Hepatocyte (in vitro differentiated cells): Measurements from ENCODE around the gene BICDL1. TPM values are rescaled to one million over a fixed set of nuclear protein-coding genes. Genes with fewer than 3 reads are reported as not detected.
"Not testable (repeated sequence)": the region's sequence is repeated elsewhere in the genome, so short reads cannot be mapped to it uniquely, and the experiment has no call there.

Experiments used
- DNase-seq: peaks from one replicate; pipeline ENCODE4 v3.0.0-alpha.2; 2016; ENCODE audit warnings: low spot score
- H2AFZ ChIP-seq: fragments of 200-600 bp; sonication (generic); 2 replicates; pipeline ENCODE4 v1.6.0; 2016; ENCODE audit warnings: antibody characterized with exemption, mild to moderate bottlenecking
- H3K27ac ChIP-seq: fragments of 200-600 bp; sonication (generic); 2 replicates; pipeline ENCODE4 v1.5.1; 2016; ENCODE audit warnings: mild to moderate bottlenecking
- H3K27me3 ChIP-seq: fragments of 200-600 bp; sonication (generic); 2 replicates; pipeline ENCODE4 v1.6.1; 2016
- H3K36me3 ChIP-seq: fragments of 200-600 bp; sonication (generic); replicated peaks from 2 replicates; pipeline ENCODE4 v1.5.1; 2016; ENCODE audit warnings: low read depth; ENCODE audit not compliant: insufficient read depth
- H3K4me1 ChIP-seq: fragments of 200-600 bp; sonication (generic); 2 replicates; pipeline ENCODE4 v1.5.1; 2016; ENCODE audit warnings: mild to moderate bottlenecking, moderate library complexity; ENCODE audit not compliant: insufficient read depth
- H3K4me2 ChIP-seq: fragments of 200-600 bp; sonication (generic); 2 replicates; pipeline ENCODE4 v1.6.0; 2016
- H3K4me3 ChIP-seq: fragments of 200-600 bp; sonication (generic); 2 replicates; pipeline ENCODE4 v1.5.1; 2016; ENCODE audit warnings: mild to moderate bottlenecking
- H3K79me2 ChIP-seq: fragments of 200-600 bp; sonication (generic); 2 replicates; pipeline ENCODE4 v1.6.0; 2017; ENCODE audit warnings: mild to moderate bottlenecking
- H3K9me2 ChIP-seq: fragments of 200-600 bp; sonication (generic); replicated peaks from 2 replicates; pipeline ENCODE4 v1.6.0; 2017; ENCODE audit warnings: mild to moderate bottlenecking; ENCODE audit not compliant: insufficient read depth
- H3K9me3 ChIP-seq: fragments of 200-600 bp; sonication (generic); 2 replicates; pipeline ENCODE4 v1.5.1; 2016; ENCODE audit warnings: low read depth, mild to moderate bottlenecking
- H4K20me1 ChIP-seq: fragments of 200-600 bp; sonication (generic); 2 replicates; pipeline ENCODE4 v1.6.0; 2016; ENCODE audit warnings: mild to moderate bottlenecking; ENCODE audit not compliant: insufficient read depth, poor library complexity, severe bottlenecking
- EZH2 ChIP-seq: fragments of 200-600 bp; sonication (generic); IDR thresholded peaks from 2 replicates; pipeline ENCODE4 v1.6.1; 2016; ENCODE audit warnings: antibody characterized with exemption, mild to moderate bottlenecking, borderline replicate concordance
- EZH2phosphoT487 ChIP-seq: fragments of 200-600 bp; sonication (generic); IDR thresholded peaks from one replicate; pipeline ENCODE4 v1.6.1; 2018; ENCODE audit warnings: antibody characterized with exemption, mild to moderate bottlenecking, low read depth, moderate library complexity; ENCODE audit not compliant: unreplicated experiment, severe bottlenecking
- WGBS: methylation state at CpG from one replicate; pipeline ENCODE4 v1.1.6; 2016; ENCODE audit warnings: low lambda C conversion rate; ENCODE audit errors: missing lambda C conversion rate; 5-methylcytosine and 5-hydroxymethylcytosine counted together
- polyA plus RNA-seq: library from polyadenylated mRNA; unstranded; fragments of >200 nt; fragmentation: Nextera tagmentation; extraction: Ambion mirVana; gene quantifications from 2 replicates; pipeline ENCODE4 v1.2.1, GENCODE V29; 2016
- total RNA-seq: library from RNA; depleted of rRNA; stranded (reverse); fragments of >200 nt; gene quantifications from 2 replicates; pipeline ENCODE4 v1.2.3, GENCODE V29; 2014
- TF ChIP-seq, protein P1 (sequence below): fragments of 200-600 bp; sonication (generic); IDR thresholded peaks from 2 replicates; pipeline ENCODE4 v1.5.1; 2016; ENCODE audit warnings: antibody characterized with exemption, mild to moderate bottlenecking; ENCODE audit not compliant: poor library complexity

Gene BICDL1
- total and polyA plus RNA-seq, 2 experiments from 2014 or later = 10.6 to 21.9 TPM

GRCh38 chr12:120037851-120038250, 48.8 kb downstream of the BICDL1 start:
- no peaks in the 10 kb centered on the region for H3K4me1 ChIP-seq
- H3K9me3 ChIP-seq = no peaks in the 10 kb centered on the region
- no peaks in the 10 kb centered on the region for H3K27me3 ChIP-seq
- H3K4me2 ChIP-seq = no peak overlapping the region
- DNase-seq = no peak
- H2AFZ ChIP-seq = no peak overlapping the region
- H3K79me2 ChIP-seq = no peaks in the 10 kb centered on the region
- 80% methylated on average over 2 of the region's 2 CpGs for WGBS
- TF ChIP-seq EZH2 = no peak
- TF ChIP-seq, protein P1, sequence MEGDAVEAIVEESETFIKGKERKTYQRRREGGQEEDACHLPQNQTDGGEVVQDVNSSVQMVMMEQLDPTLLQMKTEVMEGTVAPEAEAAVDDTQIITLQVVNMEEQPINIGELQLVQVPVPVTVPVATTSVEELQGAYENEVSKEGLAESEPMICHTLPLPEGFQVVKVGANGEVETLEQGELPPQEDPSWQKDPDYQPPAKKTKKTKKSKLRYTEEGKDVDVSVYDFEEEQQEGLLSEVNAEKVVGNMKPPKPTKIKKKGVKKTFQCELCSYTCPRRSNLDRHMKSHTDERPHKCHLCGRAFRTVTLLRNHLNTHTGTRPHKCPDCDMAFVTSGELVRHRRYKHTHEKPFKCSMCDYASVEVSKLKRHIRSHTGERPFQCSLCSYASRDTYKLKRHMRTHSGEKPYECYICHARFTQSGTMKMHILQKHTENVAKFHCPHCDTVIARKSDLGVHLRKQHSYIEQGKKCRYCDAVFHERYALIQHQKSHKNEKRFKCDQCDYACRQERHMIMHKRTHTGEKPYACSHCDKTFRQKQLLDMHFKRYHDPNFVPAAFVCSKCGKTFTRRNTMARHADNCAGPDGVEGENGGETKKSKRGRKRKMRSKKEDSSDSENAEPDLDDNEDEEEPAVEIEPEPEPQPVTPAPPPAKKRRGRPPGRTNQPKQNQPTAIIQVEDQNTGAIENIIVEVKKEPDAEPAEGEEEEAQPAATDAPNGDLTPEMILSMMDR = no peak
- TF ChIP-seq EZH2phosphoT487 = no peak
- H3K4me3 ChIP-seq = no peak overlapping the region
- H3K36me3 ChIP-seq = no peaks in the 10 kb centered on the region
- no peak overlapping the region for H3K27ac ChIP-seq
- H3K9me2 ChIP-seq = no peaks in the 10 kb centered on the region
- no peaks in the 10 kb centered on the region for H4K20me1 ChIP-seq

GRCh38 chr12:120039711-120040110, 50.7 kb downstream of the BICDL1 start:
- Histone ChIP-seq H3K4me2 (no peak overlapping the region), H4K20me1 (no peaks in the 10 kb centered on the region), H2AFZ (no peak overlapping the region), H3K4me3 (no peak overlapping the region), H3K9me3 (no peaks in the 10 kb centered on the region), H3K4me1 (no peaks in the 10 kb centered on the region), H3K9me2 (no peaks in the 10 kb centered on the region), H3K36me3 (no peaks in the 10 kb centered on the region), H3K79me2 (no peaks in the 10 kb centered on the region), H3K27me3 (no peaks in the 10 kb centered on the region), H3K27ac (no peak overlapping the region)
- WGBS = 89% methylated on average over 3 of the region's 3 CpGs
- TF ChIP-seq, protein P1 = no peak
- no peak for TF ChIP-seq EZH2phosphoT487
- no peak for DNase-seq

DNA sequence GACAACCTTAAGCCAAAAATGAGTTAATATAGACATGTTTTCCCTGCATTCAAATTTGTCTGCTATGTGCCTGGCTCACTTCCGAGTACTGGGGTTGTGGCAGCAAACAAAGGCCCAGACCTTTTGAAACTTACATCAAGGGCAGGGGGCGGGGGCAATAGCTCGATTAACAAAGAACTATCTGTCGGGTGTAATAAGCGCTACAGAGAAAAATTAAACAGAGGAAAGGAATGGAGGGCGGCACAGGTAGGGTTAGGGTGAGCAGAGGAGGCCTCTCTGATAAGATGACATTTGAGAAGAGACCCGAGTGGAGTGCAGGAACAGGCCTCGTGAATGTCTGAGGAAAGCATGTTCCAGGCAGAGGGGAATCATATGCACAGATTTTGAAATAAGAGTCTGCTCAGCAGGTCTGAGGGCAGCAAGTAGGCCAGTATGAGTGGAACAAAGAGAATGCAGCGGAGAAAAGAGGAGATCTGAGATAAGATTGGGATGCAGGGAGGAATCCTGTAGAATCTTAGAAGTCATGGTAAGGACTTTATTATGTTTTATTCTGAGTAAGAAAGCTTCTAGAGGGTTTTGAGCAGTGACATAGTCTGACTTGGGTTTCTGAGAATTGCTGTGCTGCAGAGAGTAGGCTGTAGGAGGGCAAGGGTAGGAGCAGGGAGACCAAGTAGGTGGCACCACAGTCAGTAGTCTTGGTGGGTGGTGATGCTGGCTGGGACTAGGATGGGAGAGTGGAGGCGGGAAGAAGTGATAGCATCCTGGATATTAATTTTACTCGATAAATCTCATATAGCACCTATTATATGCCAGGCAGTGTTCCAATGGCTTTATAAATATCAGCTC, 52.6 kb downstream of the BICDL1 start:
- Histone ChIP-seq H3K4me3 (no peak overlapping the region), H2AFZ (no peak overlapping the region), H3K4me1 (no peaks in the 10 kb centered on the region), H3K9me3 (no peaks in the 10 kb centered on the region), H4K20me1 (no peaks in the 10 kb centered on the region), H3K27me3 (no peaks in the 10 kb centered on the region), H3K27ac (no peak overlapping the region), H3K9me2 (no peaks in the 10 kb centered on the region), H3K36me3 (no peaks in the 10 kb centered on the region), H3K79me2 (no peaks in the 10 kb centered on the region), H3K4me2 (no peak overlapping the region)
- WGBS = 54% methylated on average over 11 of the region's 11 CpGs
- no peak for DNase-seq
- TF ChIP-seq EZH2phosphoT487 = no peak
- TF ChIP-seq, protein P1 = no peak
- no peak for TF ChIP-seq EZH2

DNA sequence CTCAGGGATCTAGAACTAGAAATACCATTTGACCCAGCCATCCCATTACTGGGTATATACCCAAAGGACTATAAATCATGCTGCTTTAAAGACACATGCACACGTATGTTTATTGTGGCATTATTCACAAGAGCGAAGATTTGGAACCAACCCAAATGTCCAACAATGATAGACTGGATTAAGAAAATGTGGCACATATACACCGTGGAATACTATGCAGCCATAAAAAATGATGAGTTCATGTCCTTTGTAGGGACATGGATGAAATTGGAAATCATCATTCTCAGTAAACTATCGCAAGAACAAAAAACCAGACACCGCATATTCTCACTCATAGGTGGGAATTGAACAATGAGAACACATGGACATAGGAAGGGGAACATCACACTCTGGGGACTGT, 56.3 kb downstream of the BICDL1 start:
- H3K4me3 ChIP-seq, H3K79me2 ChIP-seq, H3K36me3 ChIP-seq, H3K27ac ChIP-seq, H3K4me1 ChIP-seq, H3K9me3 ChIP-seq, H3K9me2 ChIP-seq, H3K4me2 ChIP-seq, H3K27me3 ChIP-seq, H2AFZ ChIP-seq, DNase-seq, H4K20me1 ChIP-seq: not testable (repeated sequence)
- WGBS = 64% methylated on average over 3 of the region's 5 CpGs
